ENCODE measurements around the gene SETD7.

The SETD7 gene

DNA sequence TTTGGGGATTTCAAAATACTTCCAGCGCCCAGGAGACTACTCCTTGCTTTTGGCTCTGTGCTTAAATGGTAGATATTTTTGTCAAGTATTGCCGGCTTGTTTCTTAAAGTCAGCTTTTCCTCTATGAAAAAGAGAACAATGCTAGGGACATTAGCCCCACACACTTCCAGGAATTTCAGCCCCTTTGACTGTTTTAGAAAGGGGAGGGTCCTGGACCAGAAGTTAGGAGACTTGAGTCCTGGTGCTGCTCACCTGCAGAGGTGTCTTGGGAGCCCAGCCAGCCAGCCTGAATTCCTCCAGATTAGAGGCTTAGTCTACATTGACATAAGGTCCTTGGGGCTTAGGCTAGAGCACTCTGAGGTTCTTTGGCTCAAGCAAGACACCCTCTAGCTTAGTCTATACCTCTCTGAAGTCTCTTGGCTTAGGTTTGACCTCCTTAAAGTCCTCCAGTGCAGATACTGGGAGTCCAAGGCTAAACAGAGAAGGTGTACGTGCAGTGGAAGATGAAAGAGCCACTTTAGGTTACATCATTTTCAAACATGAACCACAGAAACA, 1.6 kb upstream of the SETD7 start:
- H3K27ac ChIP-seq (ENCODE audit: low read length) = peak overlapping the region; percentile 89
- no peaks in the 10 kb centered on the region for H3K36me3 ChIP-seq (replicated peaks; ENCODE audit: insufficient read depth, low read length)
- peak overlapping the region; percentile 74 for H2AFZ ChIP-seq (ENCODE audit: low read length)
- H3K4me2 ChIP-seq (ENCODE audit: low read depth, low read length) = peak overlapping the region; percentile 94
- H3K9ac ChIP-seq (ENCODE audit: low read length) = peak overlapping the region; percentile 96
- H3K4me1 ChIP-seq (ENCODE audit: low read length) = peaks cover 22% of the 10 kb centered on the region
- H3K9me2 ChIP-seq (replicated peaks; ENCODE audit: insufficient read depth, low read length) = no peaks in the 10 kb centered on the region
- peak overlapping the region; percentile 93 for H3K4me3 ChIP-seq (ENCODE audit: low read length)
- peaks cover 18% of the 10 kb centered on the region for H3F3A ChIP-seq (ENCODE audit: insufficient read depth, low read length)
- H3K9me3 ChIP-seq (replicated peaks; ENCODE audit: insufficient read depth, low read length) = no peaks in the 10 kb centered on the region
- H4K20me1 ChIP-seq (ENCODE audit: insufficient read depth, low read length) = peaks cover 10% of the 10 kb centered on the region; the same call in 1 of the 2 replicates
- no peak for DNase-seq
- H3K79me2 ChIP-seq (ENCODE audit: low read length) = peaks cover 30% of the 10 kb centered on the region
- TF ChIP-seq EZH2phosphoT487 (IDR thresholded peaks at IDR 0.05; ENCODE audit: low read length) (no peak), EZH2 (optimal IDR thresholded peaks at IDR 0.05; ENCODE audit: low read depth, low read length) (no peak)
- TF ChIP-seq, protein P1, sequence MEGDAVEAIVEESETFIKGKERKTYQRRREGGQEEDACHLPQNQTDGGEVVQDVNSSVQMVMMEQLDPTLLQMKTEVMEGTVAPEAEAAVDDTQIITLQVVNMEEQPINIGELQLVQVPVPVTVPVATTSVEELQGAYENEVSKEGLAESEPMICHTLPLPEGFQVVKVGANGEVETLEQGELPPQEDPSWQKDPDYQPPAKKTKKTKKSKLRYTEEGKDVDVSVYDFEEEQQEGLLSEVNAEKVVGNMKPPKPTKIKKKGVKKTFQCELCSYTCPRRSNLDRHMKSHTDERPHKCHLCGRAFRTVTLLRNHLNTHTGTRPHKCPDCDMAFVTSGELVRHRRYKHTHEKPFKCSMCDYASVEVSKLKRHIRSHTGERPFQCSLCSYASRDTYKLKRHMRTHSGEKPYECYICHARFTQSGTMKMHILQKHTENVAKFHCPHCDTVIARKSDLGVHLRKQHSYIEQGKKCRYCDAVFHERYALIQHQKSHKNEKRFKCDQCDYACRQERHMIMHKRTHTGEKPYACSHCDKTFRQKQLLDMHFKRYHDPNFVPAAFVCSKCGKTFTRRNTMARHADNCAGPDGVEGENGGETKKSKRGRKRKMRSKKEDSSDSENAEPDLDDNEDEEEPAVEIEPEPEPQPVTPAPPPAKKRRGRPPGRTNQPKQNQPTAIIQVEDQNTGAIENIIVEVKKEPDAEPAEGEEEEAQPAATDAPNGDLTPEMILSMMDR (IDR thresholded peaks at IDR 0.05; ENCODE audit: low read length) = no peak
- no peaks in the 10 kb centered on the region for H3K27me3 ChIP-seq (replicated peaks; ENCODE audit: insufficient read depth, low read length)

DNA sequence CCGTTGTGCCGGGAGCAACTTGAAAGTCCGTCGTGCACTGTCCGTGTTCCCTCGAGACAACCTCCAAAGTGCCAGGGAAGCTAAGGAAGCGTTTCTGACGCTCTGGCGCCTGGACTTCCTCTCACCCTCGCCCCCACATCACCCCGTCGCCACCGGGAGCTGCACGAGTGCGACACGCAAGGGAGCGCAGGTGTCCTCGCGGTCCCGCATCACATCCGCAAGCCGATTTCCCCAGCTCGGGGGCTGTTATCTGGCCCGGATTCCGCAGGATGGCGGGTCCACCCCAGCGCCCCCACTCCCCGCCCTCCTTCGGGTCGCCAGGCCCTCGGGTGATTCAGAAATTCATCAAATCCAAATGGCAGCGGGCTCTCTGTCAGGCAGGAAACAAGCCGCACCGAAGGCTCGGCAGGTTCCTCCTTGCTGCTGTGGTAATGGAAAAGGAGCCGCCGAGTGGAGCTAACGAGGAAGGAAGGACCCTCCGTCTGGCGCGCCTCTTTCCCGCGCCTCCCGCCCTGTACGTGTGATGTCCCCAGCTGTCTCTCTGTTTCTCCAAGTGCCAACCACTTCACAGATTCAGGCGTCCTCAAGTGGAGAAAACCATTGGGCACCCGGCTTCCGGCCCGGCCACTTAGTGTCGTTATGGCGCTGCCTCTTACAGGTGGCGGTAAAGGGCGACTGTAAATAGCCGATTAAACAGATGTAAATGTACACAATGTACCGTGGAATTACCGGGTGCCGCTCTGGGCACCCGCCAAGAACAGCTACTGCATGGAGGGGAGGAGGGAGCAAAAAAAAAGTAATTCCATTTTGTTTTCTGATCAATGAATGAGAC, 921 bp upstream of the SETD7 start:
- Histone ChIP-seq H3K9me2 (replicated peaks; ENCODE audit: insufficient read depth, low read length) (no peaks in the 10 kb centered on the region), H3K27me3 (replicated peaks; ENCODE audit: insufficient read depth, low read length) (no peaks in the 10 kb centered on the region), H3K9me3 (replicated peaks; ENCODE audit: insufficient read depth, low read length) (no peaks in the 10 kb centered on the region), H4K20me1 (ENCODE audit: insufficient read depth, low read length) (peaks cover 17% of the 10 kb centered on the region; the same call in 1 of the 2 replicates), H3K27ac (ENCODE audit: low read length) (peak overlapping the region; percentile 89), H3K4me1 (ENCODE audit: low read length) (peaks cover 22% of the 10 kb centered on the region), H3K4me2 (ENCODE audit: low read depth, low read length) (peak overlapping the region; percentile 94), H2AFZ (ENCODE audit: low read length) (peak overlapping the region; percentile 74), H3K79me2 (ENCODE audit: low read length) (peaks cover 37% of the 10 kb centered on the region), H3K9ac (ENCODE audit: low read length) (peak overlapping the region; percentile 96), H3K4me3 (ENCODE audit: low read length) (peak overlapping the region; percentile 93), H3K36me3 (replicated peaks; ENCODE audit: insufficient read depth, low read length) (no peaks in the 10 kb centered on the region), H3F3A (ENCODE audit: insufficient read depth, low read length) (peaks cover 18% of the 10 kb centered on the region)
- no peak for TF ChIP-seq EZH2 (optimal IDR thresholded peaks at IDR 0.05; ENCODE audit: low read depth, low read length)
- TF ChIP-seq, protein P1 (IDR thresholded peaks at IDR 0.05; ENCODE audit: low read length) = peak; percentile 32
- TF ChIP-seq EZH2phosphoT487 (IDR thresholded peaks at IDR 0.05; ENCODE audit: low read length) = no peak
- peak; percentile 81 for DNase-seq

DNA sequence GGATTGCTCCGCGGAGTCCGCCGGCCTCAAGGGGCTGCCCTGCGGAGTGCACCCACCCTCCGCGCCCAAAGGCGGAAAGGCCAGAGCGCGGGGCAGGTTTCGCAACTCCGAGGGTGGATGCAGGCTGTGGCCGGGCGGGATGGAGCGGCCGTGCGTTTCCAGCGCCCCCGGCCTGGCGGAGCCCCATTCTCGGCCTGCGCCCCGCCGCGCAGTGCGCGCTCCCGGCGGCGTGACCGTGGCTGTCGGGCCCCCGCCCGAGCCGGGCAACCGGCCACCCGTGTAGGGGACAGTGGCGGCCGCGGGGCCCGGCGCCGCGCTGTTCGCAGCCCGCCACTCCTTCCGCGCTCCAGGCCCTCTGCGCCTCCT, 331 bp downstream of the SETD7 start:
- Histone ChIP-seq H3K36me3 (replicated peaks; ENCODE audit: insufficient read depth, low read length) (no peaks in the 10 kb centered on the region), H2AFZ (ENCODE audit: low read length) (peak overlapping the region; percentile 74), H3K4me1 (ENCODE audit: low read length) (peaks cover 20% of the 10 kb centered on the region), H3K79me2 (ENCODE audit: low read length) (peaks cover 49% of the 10 kb centered on the region), H3K9me3 (replicated peaks; ENCODE audit: insufficient read depth, low read length) (no peaks in the 10 kb centered on the region), H3K4me3 (ENCODE audit: low read length) (peak overlapping the region; percentile 93), H3K9ac (ENCODE audit: low read length) (peak overlapping the region; percentile 96), H3K27me3 (replicated peaks; ENCODE audit: insufficient read depth, low read length) (no peaks in the 10 kb centered on the region), H3K27ac (ENCODE audit: low read length) (peak overlapping the region; percentile 89), H3K9me2 (replicated peaks; ENCODE audit: insufficient read depth, low read length) (no peaks in the 10 kb centered on the region), H3F3A (ENCODE audit: insufficient read depth, low read length) (peaks cover 18% of the 10 kb centered on the region), H3K4me2 (ENCODE audit: low read depth, low read length) (peak overlapping the region; percentile 94), H4K20me1 (ENCODE audit: insufficient read depth, low read length) (peaks cover 28% of the 10 kb centered on the region)
- no peak for DNase-seq
- TF ChIP-seq, protein P1 (IDR thresholded peaks at IDR 0.05; ENCODE audit: low read length) = no peak
- no peak for TF ChIP-seq EZH2 (optimal IDR thresholded peaks at IDR 0.05; ENCODE audit: low read depth, low read length)
- no peak for TF ChIP-seq EZH2phosphoT487 (IDR thresholded peaks at IDR 0.05; ENCODE audit: low read length)

Data from MM.1S (cell line).